Progenitor cell of endocrine pancreas (in vitro differentiated cells): ENCODE results near the gene ERCC4. TPM values are rescaled to one million over a fixed set of nuclear protein-coding genes. Genes with fewer than 3 reads are reported as not detected.

Experiments
- DNase-seq: peaks from one replicate; pipeline ENCODE4 v3.0.0; 2021; ENCODE audit warnings: low spot score; ENCODE audit not compliant: unreplicated experiment
- H3K27ac Mint-ChIP-seq: 2 replicates; pipeline ENCODE4 v1.8.0; 2021; ENCODE audit warnings: mild to moderate bottlenecking, moderate library complexity, mixed read lengths
- H3K27me3 Mint-ChIP-seq: 2 replicates; pipeline ENCODE4 v1.8.0; 2021; ENCODE audit warnings: mixed read lengths
- H3K36me3 Mint-ChIP-seq: 2 replicates; pipeline ENCODE4 v1.8.0; 2022; ENCODE audit warnings: mixed read lengths; ENCODE audit not compliant: insufficient read depth
- H3K4me1 Mint-ChIP-seq: 2 replicates; pipeline ENCODE4 v1.8.0; 2021; ENCODE audit warnings: low read depth, mixed read lengths
- H3K4me3 Mint-ChIP-seq: 2 replicates; pipeline ENCODE4 v1.8.0; 2021; ENCODE audit warnings: low read depth, mild to moderate bottlenecking, moderate library complexity, mixed read lengths
- H3K9me3 Mint-ChIP-seq: 2 replicates; pipeline ENCODE4 v1.8.0; 2021; ENCODE audit warnings: low read depth, mixed read lengths
- total RNA-seq: library from RNA; stranded (reverse); gene quantifications from 2 replicates; pipeline ENCODE4 v1.2.1, GENCODE V29; 2021
- TF ChIP-seq, protein P1 (sequence below): fragments of 200-600 bp; sonication (generic); IDR thresholded peaks from one replicate; pipeline ENCODE4 v1.5.0; 2021; ENCODE audit warnings: antibody characterized with exemption, mild to moderate bottlenecking; ENCODE audit not compliant: unreplicated experiment

ERCC4 gene
- total RNA-seq, 1 donor from 2014 or later, result 19.3 TPM

GRCh38 chr16:13997933-13998332 is 78.0 kb downstream of the ERCC4 start:
- H3K27ac Mint-ChIP-seq, result no peak overlapping the region
- no peaks in the 10 kb centered on the region for H3K9me3 Mint-ChIP-seq
- DNase-seq, result no peak
- H3K4me1 Mint-ChIP-seq, result peaks cover 15% of the 10 kb centered on the region
- TF ChIP-seq, protein P1, sequence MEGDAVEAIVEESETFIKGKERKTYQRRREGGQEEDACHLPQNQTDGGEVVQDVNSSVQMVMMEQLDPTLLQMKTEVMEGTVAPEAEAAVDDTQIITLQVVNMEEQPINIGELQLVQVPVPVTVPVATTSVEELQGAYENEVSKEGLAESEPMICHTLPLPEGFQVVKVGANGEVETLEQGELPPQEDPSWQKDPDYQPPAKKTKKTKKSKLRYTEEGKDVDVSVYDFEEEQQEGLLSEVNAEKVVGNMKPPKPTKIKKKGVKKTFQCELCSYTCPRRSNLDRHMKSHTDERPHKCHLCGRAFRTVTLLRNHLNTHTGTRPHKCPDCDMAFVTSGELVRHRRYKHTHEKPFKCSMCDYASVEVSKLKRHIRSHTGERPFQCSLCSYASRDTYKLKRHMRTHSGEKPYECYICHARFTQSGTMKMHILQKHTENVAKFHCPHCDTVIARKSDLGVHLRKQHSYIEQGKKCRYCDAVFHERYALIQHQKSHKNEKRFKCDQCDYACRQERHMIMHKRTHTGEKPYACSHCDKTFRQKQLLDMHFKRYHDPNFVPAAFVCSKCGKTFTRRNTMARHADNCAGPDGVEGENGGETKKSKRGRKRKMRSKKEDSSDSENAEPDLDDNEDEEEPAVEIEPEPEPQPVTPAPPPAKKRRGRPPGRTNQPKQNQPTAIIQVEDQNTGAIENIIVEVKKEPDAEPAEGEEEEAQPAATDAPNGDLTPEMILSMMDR, result no peak
- H3K27me3 Mint-ChIP-seq, result peaks cover 10% of the 10 kb centered on the region
- no peak overlapping the region for H3K4me3 Mint-ChIP-seq
- no peaks in the 10 kb centered on the region for H3K36me3 Mint-ChIP-seq

- H3K27me3 Mint-ChIP-seq, result peaks cover 14% of the 10 kb centered on the region
- no peak overlapping the region for H3K4me3 Mint-ChIP-seq
- no peaks in the 10 kb centered on the region for H3K9me3 Mint-ChIP-seq
- H3K27ac Mint-ChIP-seq, result no peak overlapping the region
- TF ChIP-seq, protein P1, result no peak
- H3K36me3 Mint-ChIP-seq, result no peaks in the 10 kb centered on the region
- no peak for DNase-seq
- peaks cover 17% of the 10 kb centered on the region for H3K4me1 Mint-ChIP-seq
Observed at GRCh38 chr16:13999071-13999894, 79.3 kb downstream of the ERCC4 start.

DNA sequence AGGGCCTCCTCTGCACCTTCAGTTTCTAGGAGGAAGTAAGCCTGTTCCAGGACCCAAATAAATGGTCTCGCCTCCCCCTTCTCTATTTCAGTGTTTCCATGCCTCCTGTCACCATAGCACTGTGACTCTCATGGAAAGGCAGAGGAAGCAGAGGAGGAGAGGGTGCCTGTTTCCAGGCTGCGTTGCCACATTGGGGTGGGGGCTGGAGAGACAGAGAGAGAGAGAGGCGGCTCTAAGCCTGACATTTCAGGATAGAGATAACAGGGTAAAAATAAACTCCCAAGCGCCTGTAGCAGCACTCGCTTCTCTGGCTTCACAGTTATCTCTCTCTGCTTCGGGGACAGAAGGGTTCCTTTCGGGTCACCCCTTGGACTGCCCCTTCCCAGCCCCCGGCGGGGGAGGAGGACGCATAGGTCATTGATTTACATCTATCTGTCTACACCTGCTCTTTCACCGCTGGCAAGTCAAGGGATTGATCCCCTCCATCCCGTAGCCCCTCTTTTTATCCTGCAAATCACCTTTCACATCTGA is 80.0 kb downstream of the ERCC4 start:
- Mint-ChIP-seq H3K4me3 (no peak overlapping the region), H3K27me3 (peaks cover 14% of the 10 kb centered on the region), H3K27ac (no peak overlapping the region), H3K36me3 (no peaks in the 10 kb centered on the region), H3K4me1 (peaks cover 17% of the 10 kb centered on the region), H3K9me3 (no peaks in the 10 kb centered on the region)
- TF ChIP-seq, protein P1, result no peak
- DNase-seq, result no peak

- Mint-ChIP-seq H3K9me3 (no peaks in the 10 kb centered on the region), H3K27ac (no peak overlapping the region), H3K36me3 (no peaks in the 10 kb centered on the region), H3K4me1 (peaks cover 17% of the 10 kb centered on the region), H3K27me3 (peaks cover 17% of the 10 kb centered on the region), H3K4me3 (no peak overlapping the region)
- no peak for DNase-seq
- TF ChIP-seq, protein P1, result no peak
Observed at GRCh38 chr16:14001521-14001920, 81.6 kb downstream of the ERCC4 start.

Other genes with a start within 250 kb of the ERCC4 start
- gene MRTFB, start 151.2 kb downstream of the ERCC4 start, total RNA-seq, result 83.1 and 88.1 TPM in 2 replicates